Loucy (cell line): ENCODE measurements around the gene MXD4.

Experiments used
- H2AFZ ChIP-seq: fragments of 200-600 bp; sonication (generic); 2 replicates; pipeline ENCODE4 v1.6.0; 2016; ENCODE audit warnings: antibody characterized with exemption, mild to moderate bottlenecking, low read length, moderate library complexity
- H3F3A ChIP-seq: fragments of 200-600 bp; 2 replicates; pipeline ENCODE4 v1.6.0; 2016; ENCODE audit warnings: antibody characterized with exemption, low read depth, mild to moderate bottlenecking
- H3K27me3 ChIP-seq: fragments of 200-600 bp; sonication (generic); 2 replicates; pipeline ENCODE4 v1.6.1; 2014; ENCODE audit warnings: low read length, mild to moderate bottlenecking; ENCODE audit not compliant: insufficient read depth, poor library complexity, severe bottlenecking
- H3K36me3 ChIP-seq: fragments of 200-600 bp; sonication (generic); 2 replicates; pipeline ENCODE4 v1.6.1; 2016; ENCODE audit warnings: low read length; ENCODE audit not compliant: insufficient read depth
- H3K4me1 ChIP-seq: fragments of 200-600 bp; sonication (generic); 2 replicates; pipeline ENCODE4 v1.5.1; 2014; ENCODE audit warnings: low read length, mild to moderate bottlenecking; ENCODE audit not compliant: insufficient read depth, poor library complexity, severe bottlenecking
- H3K4me2 ChIP-seq: fragments of 200-600 bp; sonication (generic); 2 replicates; pipeline ENCODE4 v1.6.0; 2014; ENCODE audit warnings: antibody characterized with exemption, low read length, low read depth, mild to moderate bottlenecking; ENCODE audit not compliant: poor library complexity, severe bottlenecking
- H3K4me3 ChIP-seq: fragments of 200-600 bp; sonication (generic); 2 replicates; pipeline ENCODE4 v1.5.1; 2014; ENCODE audit warnings: low read length, mild to moderate bottlenecking, mixed read lengths; ENCODE audit not compliant: poor library complexity, severe bottlenecking
- H3K79me2 ChIP-seq: fragments of 200-600 bp; sonication (generic); 2 replicates; pipeline ENCODE4 v1.6.1; 2014; ENCODE audit warnings: low read length; ENCODE audit not compliant: insufficient read depth
- H3K9ac ChIP-seq: fragments of 200-600 bp; sonication (generic); 2 replicates; pipeline ENCODE4 v1.6.0; 2014; ENCODE audit warnings: mild to moderate bottlenecking, low read depth, low read length, moderate library complexity; ENCODE audit not compliant: poor library complexity, severe bottlenecking
- H3K9me2 ChIP-seq: fragments of 200-600 bp; sonication (generic); replicated peaks from 2 replicates; pipeline ENCODE4 v1.6.1; 2016; ENCODE audit warnings: low read depth, low read length, mixed read lengths
- H3K9me3 ChIP-seq: fragments of 200-600 bp; sonication (generic); 2 replicates; pipeline ENCODE4 v1.6.1; 2014; ENCODE audit warnings: mild to moderate bottlenecking, antibody characterized with exemption, low read length, low read depth; ENCODE audit not compliant: insufficient read depth
- H4K20me1 ChIP-seq: fragments of 200-600 bp; sonication (generic); 2 replicates; pipeline ENCODE4 v1.6.0; 2014; ENCODE audit warnings: antibody characterized with exemption, low read length, mild to moderate bottlenecking; ENCODE audit not compliant: insufficient read depth, poor library complexity, severe bottlenecking
- EZH2phosphoT487 ChIP-seq: fragments of 200-600 bp; IDR thresholded peaks from 2 replicates; pipeline ENCODE4 v1.6.1; 2018; ENCODE audit warnings: antibody characterized with exemption, mild to moderate bottlenecking, moderate library complexity, borderline replicate concordance
- TF ChIP-seq, protein P1 (sequence below): fragments of 200-600 bp; sonication (generic); conservative IDR thresholded peaks from 2 replicates; pipeline ENCODE4 v1.5.1; 2014; ENCODE audit warnings: mild to moderate bottlenecking, antibody characterized with exemption, low read length

Gene MXD4

DNA sequence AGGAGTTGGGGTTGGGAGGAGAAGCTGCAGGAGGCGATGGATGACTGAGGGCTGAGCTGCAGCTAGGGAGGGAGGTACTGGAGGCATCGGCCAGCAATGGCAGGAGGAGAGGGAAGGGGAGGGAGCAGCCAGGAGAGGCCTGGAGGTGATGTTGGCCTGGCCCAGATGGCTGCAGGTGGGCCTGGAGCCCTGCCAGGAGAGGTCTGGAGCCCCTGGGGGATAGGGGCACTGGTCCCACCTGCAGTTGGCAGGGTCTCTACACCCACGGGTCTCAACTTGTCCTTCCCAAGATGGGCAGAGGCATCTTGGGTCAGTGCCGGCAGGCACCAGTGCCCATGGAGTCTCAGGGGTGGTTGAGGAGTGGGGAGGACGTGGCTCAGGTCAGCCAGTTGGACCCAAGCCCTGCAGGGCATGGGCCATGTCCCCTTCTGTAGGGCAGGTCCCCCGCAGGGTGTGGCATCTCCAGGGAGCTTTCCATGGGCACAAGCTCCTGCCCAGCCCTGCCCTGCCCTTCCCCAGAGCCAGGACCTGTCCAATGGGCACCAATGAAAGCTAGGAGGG, 2.7 kb upstream of the MXD4 start:
- Histone ChIP-seq H3K79me2 (peaks cover 21% of the 10 kb centered on the region), H3K27me3 (no peaks in the 10 kb centered on the region), H3K36me3 (no peaks in the 10 kb centered on the region), H3K4me2 (no peak overlapping the region), H3K9me2 (no peaks in the 10 kb centered on the region), H3F3A (no peaks in the 10 kb centered on the region), H3K4me1 (peaks cover 22% of the 10 kb centered on the region), H3K9me3 (no peaks in the 10 kb centered on the region), H4K20me1 (peaks cover 17% of the 10 kb centered on the region), H3K4me3 (no peak overlapping the region), H2AFZ (no peak overlapping the region), H3K9ac (no peak overlapping the region)
- TF ChIP-seq EZH2phosphoT487 = no peak
- TF ChIP-seq, protein P1, sequence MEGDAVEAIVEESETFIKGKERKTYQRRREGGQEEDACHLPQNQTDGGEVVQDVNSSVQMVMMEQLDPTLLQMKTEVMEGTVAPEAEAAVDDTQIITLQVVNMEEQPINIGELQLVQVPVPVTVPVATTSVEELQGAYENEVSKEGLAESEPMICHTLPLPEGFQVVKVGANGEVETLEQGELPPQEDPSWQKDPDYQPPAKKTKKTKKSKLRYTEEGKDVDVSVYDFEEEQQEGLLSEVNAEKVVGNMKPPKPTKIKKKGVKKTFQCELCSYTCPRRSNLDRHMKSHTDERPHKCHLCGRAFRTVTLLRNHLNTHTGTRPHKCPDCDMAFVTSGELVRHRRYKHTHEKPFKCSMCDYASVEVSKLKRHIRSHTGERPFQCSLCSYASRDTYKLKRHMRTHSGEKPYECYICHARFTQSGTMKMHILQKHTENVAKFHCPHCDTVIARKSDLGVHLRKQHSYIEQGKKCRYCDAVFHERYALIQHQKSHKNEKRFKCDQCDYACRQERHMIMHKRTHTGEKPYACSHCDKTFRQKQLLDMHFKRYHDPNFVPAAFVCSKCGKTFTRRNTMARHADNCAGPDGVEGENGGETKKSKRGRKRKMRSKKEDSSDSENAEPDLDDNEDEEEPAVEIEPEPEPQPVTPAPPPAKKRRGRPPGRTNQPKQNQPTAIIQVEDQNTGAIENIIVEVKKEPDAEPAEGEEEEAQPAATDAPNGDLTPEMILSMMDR = no peak

DNA sequence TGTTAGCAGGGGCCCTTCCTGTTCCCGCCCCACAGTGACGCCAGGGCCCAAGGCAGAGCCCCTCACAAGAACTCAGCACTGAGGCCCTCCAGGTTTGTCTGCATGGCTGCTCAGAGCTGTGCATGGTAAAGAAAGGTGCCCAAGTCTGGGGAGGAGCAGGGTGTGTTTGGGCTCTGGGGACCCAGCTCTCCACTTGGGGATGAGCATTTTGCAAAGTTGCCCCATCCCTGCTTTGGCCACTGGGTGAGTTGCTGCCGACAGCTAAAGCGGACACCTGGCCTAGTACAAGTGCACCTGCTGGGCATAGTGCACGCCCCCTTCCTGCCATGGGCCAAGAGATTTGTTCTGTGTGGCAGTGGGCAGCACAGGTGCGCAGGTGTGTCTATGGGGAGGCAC, 2.0 kb upstream of the MXD4 start:
- no peaks in the 10 kb centered on the region for H3K9me2 ChIP-seq
- H3K9me3 ChIP-seq = no peaks in the 10 kb centered on the region
- peaks cover 28% of the 10 kb centered on the region for H3K79me2 ChIP-seq
- peaks cover 22% of the 10 kb centered on the region for H3K4me1 ChIP-seq
- H2AFZ ChIP-seq = no peak overlapping the region
- H3K36me3 ChIP-seq = no peaks in the 10 kb centered on the region
- H3K27me3 ChIP-seq = no peaks in the 10 kb centered on the region
- no peak overlapping the region for H3K4me2 ChIP-seq
- no peak overlapping the region for H3K9ac ChIP-seq
- peaks cover 24% of the 10 kb centered on the region for H4K20me1 ChIP-seq
- H3K4me3 ChIP-seq = no peak overlapping the region
- no peak for TF ChIP-seq EZH2phosphoT487
- TF ChIP-seq, protein P1 = no peak
- H3F3A ChIP-seq = no peaks in the 10 kb centered on the region

DNA sequence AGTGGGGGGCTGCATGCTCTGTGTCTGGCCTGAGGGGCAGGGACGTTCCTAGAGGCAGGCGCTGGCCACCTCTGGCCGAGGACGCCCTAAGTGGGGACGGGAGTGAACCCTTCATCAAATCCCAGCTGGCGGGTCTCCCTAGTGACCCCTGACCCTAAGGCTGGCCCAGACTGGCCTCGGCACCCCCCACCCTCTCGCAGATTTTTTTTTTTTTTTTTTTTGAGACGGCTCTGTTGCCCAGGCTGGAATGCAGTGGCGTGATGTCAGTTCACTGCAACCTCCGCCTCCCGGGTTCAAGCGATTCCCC, 988 bp upstream of the MXD4 start:
- Histone ChIP-seq H3K27me3 (no peaks in the 10 kb centered on the region), H2AFZ (peak overlapping the region; percentile 84; the same call in 1 of the 2 replicates), H3K4me1 (peaks cover 22% of the 10 kb centered on the region), H3K4me3 (peak overlapping the region; percentile 89), H3K9ac (peak overlapping the region; percentile 97), H3K36me3 (no peaks in the 10 kb centered on the region), H3K9me2 (no peaks in the 10 kb centered on the region), H4K20me1 (peaks cover 28% of the 10 kb centered on the region), H3K4me2 (peak overlapping the region; percentile 97), H3K79me2 (peaks cover 38% of the 10 kb centered on the region), H3F3A (no peaks in the 10 kb centered on the region), H3K9me3 (no peaks in the 10 kb centered on the region)
- TF ChIP-seq EZH2phosphoT487 = no peak
- TF ChIP-seq, protein P1 = no peak
